Medulla oblongata (tissue), 1 donor: ENCODE measurements around the gene DPYSL4.
A peak's percentile ranks its signal among the peaks of the same experiment; 100 is the strongest.
"Not testable (repeated sequence)": the region's sequence is repeated elsewhere in the genome, so short reads cannot be mapped to it uniquely, and the experiment has no call there.

ENCODE experiments used
- DNase-seq: peaks from one replicate; pipeline ENCODE4 v3.0.0-alpha.2; 2015; ENCODE audit errors: extremely low spot score

DPYSL4 gene

DNA sequence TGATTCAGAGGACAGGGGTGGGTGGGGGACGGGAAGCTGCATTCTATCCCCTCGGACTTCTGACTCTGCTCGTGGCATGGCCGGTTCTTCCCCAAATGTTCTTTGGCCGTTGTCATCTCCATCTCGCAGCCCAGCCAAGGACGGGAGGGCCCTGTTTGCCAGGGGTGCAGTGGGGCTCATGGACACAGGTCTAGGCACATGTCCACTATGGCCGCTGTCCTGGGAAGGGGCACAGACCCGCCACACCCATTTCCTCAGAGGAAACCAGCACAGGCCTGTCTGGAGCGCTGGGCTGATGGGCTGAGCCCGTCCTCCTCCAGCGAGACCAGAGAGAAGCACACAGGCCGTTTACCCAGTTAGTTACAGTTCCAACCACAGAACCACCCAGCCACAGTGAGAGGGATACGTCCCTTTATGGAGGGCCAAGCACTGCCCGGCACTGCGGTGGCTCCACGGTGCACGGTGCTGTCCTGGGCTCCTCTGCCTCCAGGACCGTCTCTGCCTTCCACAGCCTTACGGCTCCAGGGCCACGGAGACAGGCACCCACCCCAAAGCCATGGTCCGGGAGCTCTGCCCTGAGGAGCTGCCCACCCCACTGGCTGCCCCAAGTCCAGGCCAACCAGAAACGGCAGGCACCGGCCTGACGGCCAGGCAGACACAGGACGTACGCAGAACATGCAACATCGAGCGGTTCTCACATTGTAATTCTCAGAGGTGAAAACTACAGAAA lies 20.2 kb downstream of the DPYSL4 start:
- no peak for DNase-seq

DNA sequence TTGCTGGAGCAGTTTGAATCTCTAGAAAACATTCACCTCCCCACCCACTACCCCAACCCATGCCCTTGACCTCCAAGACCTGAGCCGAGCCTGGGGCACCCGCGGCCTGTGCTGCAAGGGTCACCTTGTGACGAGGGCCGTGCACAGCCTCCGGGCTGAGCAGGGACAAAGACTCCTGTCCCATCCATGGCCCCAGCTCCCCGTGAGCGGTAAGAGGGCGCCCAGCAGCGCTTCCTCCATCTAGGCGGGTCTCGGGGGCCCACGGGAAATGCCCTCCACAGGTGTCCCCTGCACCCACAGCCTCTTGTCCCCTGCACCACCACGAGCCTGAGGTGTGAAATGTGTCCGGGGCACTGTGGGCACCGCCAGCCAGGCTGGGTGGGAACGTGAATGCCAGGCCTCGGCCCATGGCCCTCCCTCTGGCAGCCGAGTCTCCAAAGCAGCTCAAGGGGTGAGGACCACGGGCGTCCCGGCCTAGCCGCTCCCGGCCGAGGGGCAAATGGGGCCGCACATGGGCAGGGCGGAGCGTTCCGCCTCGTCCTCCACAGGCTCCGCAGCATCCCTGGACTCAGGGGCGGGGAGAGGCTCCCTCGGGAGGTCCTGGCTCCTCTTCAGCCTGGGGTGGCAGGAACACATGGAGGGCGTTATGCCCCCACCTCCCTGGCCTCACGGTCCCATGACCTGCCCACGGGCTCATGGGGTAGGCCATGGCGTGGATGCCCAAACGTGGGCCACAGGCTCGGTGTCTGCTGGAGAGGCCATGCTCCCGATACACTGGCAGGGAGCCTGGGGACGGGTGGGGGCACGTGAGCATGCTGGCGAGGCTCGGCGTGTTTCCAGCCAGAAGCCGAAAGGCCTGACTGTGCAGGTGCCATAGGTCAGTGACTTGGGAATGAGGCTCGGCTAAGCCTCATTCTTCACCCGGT lies 21.1 kb downstream of the DPYSL4 start:
- no peak for DNase-seq

DNA sequence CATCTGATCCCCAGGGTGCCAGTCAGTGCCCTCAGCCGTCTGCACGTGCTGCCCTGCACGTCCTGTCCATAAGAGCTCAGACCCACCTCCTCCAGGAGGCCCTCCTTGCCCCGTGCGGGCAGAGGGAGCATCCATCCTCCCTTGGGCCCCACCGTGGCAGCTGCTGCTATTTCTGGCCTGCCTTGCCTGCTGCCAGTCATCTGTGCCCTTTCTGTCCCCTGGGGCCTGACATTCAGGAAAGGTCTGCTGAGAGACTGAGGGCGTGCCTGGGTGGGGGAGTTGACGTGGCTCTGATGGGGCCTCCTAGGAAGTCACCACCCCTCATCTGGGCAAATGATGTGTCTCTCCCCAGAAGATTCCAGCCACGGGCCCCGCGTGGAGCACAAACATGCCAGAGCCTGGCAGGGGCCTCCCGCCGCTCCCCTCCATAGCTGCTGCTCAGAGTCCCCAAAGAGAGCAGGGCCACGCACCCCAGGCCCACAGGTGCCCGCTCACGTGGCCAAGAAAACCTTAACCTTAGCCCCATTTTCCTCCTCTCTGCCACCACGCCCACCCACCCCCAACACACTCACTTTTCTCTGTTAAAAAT lies 21.8 kb downstream of the DPYSL4 start:
- DNase-seq: no peak

DNA sequence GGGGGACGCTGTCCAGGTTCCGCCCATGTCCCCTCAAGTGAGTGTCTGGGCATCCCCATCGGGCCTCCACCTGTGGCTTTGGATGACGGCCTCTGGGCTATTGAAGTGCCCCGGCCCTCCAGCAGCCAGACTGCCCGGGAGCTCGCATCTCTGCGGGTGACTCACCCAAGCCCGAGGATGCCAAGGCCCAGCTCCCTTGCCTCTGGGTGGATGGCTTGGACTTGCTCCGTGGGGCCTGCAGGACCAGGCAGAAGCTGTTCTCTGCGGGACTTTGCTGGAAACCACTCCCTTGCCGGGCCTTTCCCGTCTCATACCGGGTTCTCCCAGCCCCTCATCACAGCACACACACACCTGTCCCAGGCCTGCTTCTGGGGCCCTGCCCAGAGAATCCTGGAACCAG lies 22.4 kb downstream of the DPYSL4 start:
- no peak for DNase-seq

DNA sequence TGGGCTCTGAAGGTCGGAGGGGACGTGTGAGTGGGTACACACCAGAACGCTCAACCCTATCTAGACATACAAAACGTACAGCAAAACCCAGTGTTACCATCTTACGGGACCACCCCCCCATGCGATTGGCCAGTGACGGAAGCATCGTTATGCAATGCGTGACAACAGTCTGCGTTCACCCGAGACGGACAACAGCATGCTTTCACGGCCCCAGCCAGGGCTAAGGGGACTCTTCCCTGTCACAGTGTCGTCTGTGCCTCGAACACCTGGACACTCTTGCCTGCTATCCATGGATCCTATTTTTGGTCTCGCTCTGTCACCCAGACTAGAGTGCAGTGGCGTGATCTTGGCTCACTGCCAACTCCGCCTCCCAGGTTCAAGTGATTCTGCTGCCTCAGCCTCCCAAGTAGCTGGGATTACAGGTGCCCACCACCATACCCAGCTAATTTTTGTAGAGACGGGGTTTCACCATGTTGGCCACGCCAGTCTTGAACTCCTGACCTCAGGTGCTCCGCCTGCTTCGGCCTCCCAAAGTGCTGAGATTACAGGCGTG lies 23.3 kb downstream of the DPYSL4 start:
- no peak for DNase-seq

- DNase-seq: no peak
Observed at GRCh38 chr10:132210766-132211165, 24.0 kb downstream of the DPYSL4 start.

DNA sequence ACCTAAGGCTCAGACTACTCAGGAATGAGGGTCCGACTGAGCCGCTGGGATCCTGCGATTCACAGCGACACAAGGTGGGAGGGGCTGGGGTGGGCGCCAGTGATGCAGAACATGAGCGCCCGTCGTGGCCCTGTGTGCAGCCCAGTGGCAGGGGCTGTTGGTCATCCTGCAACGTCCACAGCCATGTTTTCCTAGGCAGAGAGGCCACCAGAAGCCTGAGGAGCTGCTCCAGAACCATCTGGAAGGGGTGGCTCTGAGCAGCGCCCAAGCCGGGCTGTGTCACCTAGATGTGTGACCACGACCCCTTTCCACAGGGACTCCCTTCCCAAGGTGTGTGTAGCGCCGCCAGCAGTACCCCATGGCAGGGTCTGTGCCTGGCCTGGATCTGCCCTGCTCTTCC lies 24.5 kb downstream of the DPYSL4 start:
- no peak for DNase-seq

DNA sequence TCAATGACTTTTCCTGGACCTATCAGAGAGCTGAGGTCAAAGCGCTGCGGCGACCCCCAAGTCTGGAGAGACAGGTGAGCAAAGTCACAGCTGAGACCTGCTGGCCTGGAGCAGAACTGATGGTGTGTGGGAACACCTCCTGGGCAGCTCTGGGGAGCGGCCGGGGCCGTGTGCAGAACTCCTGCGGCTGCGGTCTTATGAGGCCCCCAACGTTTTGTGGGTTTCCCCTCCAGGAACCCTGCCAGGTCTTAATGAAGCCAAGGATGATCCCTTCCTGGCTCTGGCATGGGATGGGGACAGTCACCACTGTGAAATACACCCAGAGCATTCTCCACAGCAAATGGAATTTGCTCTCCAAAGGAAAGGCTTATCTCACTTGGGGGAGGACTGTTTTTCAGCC lies 26.1 kb downstream of the DPYSL4 start:
- no peak for DNase-seq

GRCh38 chr10:132213917-132214316 lies 27.2 kb downstream of the DPYSL4 start:
- DNase-seq: no peak

- not testable (repeated sequence) for DNase-seq
Observed at GRCh38 chr10:132216441-132216840, 29.7 kb downstream of the DPYSL4 start.

GRCh38 chr10:132219486-132219885 lies 32.7 kb downstream of the DPYSL4 start:
- no peak for DNase-seq

DNA sequence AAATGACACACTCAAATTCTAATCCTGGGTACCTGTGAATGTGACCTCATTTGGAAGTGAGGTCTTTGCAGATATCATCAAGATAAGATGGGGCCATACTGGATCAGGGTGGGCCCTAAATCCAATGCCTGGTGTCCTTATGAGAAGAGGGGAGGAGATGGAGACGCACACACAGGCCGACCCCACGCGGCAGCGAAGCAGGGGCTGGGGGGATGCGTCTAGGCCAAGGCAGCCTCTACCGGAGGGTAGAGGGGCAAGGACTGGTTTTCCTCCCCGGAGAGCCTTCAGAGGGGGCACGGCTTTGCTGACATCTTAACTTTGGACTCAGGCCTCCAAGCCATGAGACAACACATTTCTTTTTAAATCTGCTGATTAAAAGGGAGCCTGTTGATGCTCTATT lies 33.3 kb downstream of the DPYSL4 start:
- no peak for DNase-seq

- DNase-seq: not testable (repeated sequence)
Observed at GRCh38 chr10:132220996-132221395, 34.2 kb downstream of the DPYSL4 start.

- DNase-seq: no peak
Observed at GRCh38 chr10:132222726-132223125, 36.0 kb downstream of the DPYSL4 start.

DNA sequence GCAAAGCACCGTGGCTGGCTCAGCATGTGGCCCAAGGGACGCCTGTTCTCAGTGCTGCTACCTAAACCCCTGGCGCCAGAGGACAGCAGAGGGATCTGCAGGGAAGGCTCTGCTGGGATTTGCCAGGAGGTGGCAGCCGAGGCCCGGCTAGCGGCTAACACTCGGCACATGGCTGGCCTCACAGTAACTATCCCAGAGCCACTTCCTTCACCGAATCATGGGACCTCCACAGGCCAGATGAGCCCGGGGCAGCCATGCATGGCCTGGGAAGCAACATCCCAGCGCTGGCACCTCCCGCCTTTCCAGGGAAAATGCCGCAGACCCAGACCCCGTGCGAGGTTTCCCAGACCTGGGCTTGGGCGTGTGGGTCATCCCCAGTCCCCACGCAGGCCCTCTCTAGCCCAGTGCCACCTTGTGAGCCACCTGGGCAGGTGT lies 36.4 kb downstream of the DPYSL4 start:
- DNase-seq: peak; percentile 85

GRCh38 chr10:132223611-132224342 lies 37.0 kb downstream of the DPYSL4 start:
- no peak for DNase-seq

DNA sequence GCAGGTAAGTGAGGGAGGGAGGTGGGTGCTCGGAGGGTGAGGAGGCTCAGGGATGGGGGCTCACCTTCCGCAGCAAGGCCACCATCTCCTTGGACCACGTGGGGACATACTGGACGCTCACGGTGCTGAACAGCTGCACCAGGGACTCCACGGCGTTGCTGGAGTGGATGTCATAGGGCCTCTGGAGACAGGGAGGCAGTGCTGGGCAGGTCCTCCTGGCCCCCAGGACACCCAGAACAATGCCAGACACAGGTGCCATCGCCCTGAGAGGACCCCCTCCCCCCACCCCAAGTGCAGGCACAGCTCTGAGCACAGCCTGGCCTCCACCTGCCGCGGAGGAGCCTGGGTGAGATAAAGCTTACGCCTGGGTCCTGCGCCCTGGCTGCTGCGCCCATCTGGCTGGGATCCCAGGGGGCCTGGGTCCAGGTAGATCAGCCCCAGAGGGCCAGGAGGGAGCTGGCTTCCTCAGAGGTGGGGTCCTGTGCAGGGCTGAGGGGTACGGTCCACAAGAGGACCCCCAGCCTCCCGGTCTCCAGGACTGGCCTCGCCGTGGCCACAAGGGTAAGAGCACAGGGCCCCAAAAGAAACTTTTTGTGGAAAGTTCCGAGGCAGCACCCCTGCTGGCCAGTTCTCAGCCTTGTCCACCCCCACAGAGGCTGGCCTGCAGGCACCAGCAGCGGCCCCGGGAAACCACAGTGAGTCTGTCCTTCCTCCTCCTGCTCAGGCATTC lies 37.8 kb downstream of the DPYSL4 start:
- no peak for DNase-seq

DNA sequence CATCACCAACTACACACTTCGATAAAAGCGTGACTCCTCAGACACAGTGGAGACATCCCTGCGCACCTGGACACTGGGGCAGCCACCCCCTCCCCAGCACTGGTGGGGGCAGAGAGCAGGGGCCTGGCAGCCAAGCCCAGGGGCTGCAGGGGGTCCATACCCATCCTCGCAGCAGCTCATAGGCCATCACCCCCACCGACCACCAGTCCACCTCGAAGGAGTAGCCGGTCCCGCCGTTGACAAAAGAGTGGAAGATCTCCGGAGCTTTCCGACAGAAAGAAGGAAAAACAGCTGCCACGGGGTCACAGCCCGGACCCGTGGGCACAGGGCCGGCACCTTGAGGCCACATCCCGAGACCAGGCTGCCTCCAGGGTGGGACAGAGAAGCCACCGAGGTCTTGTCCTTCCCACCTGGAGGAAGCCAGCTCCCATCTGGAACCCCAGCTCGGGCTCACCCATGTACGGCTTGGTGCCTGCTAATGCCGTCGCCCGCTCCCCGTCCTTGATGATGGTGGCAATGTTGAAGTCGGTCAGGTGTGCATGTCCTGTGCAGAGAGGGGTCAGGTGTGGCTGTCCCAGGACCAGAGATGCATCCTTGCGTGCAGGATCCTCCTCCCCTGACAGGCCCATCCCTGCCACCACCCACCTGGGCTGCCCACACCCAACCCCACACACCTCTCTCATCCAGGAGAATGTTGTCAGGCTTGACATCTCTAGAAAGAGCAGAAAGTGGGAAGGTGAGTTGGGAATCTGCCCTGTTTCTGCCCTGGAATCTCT lies 38.5 kb downstream of the DPYSL4 start:
- no peak for DNase-seq

DNA sequence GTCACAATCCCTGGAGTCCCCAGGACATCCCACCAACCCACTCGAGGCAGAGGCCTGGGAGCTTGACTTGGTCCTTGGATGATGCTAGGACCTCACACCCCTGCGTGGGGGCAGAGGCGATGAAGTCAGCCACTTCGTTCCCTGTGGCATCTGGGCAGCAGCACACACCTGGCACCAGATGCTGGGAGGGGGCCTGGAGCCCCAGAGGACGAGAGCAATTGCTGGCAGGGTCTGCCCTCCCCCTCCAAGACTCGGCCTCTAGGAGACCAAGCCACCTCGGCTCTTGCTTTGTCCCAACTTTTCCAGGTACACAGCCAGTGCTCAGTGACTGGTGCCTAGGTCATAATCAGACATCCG lies 39.1 kb downstream of the DPYSL4 start:
- no peak for DNase-seq
